Activated CD4-positive, alpha-beta T cell treated with anti-CD3 and anti-CD28 coated beads, Interleukin-2, Interleukin-4, amounts not matched to agents 100 ng/mL and 50 ng/mL, durations not matched to agents 16 hours and 8 hours (primary cell): Measurements from ENCODE around the gene SPTAN1.
"Not testable (repeated sequence)": the region's sequence is repeated elsewhere in the genome, so short reads cannot be mapped to it uniquely, and the experiment has no call there.

Source experiments
- DNase-seq: peaks from one replicate; pipeline ENCODE4 v3.0.0-alpha.2; 2020; ENCODE audit warnings: low spot score

SPTAN1 gene

GRCh38 chr9:128633057-128633456 lies 80.7 kb downstream of the SPTAN1 start:
- no peak for DNase-seq

- DNase-seq, result no peak
These were observed 81.2 kb downstream of the SPTAN1 start for GRCh38 chr9:128633601-128634000.

GRCh38 chr9:128634111-128634510 lies 81.7 kb downstream of the SPTAN1 start:
- no peak for DNase-seq

- no peak for DNase-seq
These were observed 82.4 kb downstream of the SPTAN1 start for GRCh38 chr9:128634651-128635262.

DNA sequence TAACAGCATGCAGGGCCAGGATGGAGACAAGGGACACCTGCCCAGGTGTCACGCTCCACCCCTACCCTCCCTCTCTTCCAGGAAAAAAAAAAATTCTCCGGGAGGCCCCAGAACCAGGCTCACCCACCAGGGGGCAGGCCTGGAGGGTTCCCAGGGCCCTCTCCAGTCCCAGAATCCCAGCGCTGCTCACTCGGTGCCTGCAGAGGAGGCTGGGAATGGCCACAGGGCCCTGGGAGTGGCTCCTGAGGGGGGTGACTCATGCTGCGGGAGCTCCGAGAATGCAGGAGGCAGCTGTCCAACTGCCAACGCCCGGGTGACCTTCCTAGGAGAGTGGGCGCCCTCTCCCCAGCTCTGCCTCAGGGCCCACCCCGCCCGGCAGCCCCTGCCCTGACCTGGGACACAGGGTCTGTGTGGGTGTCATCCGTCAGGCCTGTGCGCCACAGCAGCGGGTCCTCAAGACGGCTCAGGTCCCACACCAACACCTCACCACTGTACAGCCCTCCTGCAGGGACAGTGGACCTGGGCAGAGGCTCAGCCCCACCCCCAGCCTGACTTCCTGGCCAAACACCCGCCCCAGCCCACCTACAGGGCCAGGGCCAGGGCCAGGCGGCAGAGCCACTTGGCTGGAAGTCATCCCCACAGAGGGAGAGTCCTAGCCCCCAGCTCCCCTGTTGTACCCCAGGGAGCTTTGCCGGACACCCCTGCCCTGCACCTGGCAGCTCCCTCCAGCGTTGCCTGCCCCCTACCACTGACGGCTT lies 83.1 kb downstream of the SPTAN1 start:
- DNase-seq, result no peak

GRCh38 chr9:128636024-128636390 lies 83.6 kb downstream of the SPTAN1 start:
- no peak for DNase-seq

DNA sequence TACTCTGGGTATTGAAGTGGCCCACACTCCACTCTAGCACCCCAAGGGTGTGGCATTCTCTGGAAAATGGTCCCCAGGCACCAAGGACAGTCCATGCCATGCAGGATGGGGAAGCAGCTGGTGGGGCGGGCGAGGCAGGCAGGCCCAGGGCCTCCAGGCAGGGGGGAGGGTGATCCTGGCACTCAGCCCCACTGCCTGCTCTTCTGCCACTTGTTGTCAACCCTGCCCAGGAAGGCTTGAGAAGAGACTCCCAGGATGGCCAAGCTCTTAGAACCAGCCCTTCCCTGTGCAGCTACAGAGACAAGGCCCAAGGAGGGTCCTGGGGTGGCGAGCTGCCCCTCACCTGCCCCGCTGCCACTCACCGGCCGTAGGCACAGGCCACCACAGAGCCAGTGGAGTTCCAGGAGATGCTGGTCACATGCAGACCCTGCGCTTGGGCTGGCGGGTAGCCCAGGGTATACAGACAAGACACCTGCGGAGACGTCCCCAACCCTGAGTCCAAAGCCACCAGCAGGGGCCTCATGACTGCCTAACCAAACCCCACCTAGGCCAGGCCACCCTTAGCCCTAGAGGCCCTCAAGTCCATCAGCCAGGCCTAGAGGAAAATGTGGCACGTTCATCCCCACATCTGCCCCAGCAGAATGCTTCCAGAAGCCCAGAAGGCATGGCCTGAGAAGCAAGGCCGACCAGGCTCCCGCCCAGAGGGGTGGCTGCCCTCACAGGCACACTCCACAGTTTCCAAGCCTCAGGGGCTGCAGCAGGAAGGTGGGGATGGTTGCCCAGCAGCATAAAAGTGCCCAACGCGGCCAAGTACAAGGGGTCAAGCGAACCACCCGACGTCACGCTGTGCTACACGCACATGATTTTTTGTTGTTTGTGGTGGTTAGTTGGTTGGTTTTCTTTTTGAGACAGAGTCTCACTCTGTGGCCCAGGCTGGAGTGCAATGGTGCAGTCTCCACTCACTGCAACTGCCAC lies 84.5 kb downstream of the SPTAN1 start:
- DNase-seq, result no peak

DNA sequence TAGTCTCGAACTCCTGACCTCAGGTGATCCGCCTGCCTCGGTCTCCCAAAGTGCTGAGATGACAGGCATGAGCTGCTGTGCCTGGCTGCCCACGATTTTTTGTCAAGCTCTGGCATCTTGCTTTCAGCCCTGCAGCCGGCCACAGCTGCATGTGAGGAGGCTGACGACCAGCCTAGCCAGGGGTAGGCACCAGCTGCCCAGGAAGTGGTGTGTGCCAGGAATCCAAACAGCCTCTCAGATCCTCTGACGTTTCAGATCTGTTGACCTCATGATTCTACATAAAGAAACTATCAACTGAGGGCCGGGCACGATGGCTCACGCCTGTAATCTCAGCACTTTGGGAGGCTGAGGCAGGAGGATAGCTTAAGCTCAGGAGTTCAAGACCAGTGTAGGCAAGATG lies 85.3 kb downstream of the SPTAN1 start:
- no peak for DNase-seq

DNA sequence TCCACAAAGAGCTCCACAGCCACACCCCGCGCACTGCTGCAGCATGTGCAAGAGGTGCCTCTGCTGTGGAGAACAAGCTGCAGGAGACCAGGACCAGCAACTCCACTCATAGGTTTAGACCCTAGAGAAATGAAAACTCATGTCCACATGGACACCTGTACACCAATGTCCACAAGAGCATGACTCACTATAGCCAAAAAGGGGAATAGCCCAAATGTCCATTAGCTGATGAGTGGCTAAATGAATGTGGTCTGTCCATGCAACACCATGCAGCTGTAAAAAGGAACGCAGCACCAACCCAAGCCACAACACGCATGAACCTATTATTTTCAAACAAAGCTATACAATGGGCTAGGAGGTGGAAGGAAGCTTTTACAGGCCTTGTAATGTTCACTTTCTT lies 86.2 kb downstream of the SPTAN1 start:
- DNase-seq, result no peak

DNA sequence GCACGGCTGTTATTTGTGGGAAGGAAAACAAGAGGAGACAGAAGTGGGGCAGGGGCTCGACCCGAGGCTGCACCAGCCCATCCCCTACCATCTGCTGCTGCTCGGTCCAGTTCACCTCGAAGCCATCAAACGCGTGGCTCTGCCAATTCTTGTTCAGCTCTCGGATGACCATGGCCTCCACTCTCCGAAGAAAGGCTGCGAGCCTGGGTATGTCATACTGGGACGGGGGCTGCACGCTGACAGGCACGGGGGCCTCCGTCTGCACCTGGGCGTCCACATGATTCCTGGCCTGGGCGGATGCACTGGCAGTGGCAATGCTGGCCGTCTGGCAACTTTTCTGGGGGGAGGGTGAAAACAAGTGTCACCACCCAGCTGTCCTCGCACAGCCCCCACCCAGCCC lies 88.2 kb downstream of the SPTAN1 start:
- no peak for DNase-seq

- no peak for DNase-seq
These were observed 90.4 kb downstream of the SPTAN1 start for GRCh38 chr9:128642675-128643245.

DNA sequence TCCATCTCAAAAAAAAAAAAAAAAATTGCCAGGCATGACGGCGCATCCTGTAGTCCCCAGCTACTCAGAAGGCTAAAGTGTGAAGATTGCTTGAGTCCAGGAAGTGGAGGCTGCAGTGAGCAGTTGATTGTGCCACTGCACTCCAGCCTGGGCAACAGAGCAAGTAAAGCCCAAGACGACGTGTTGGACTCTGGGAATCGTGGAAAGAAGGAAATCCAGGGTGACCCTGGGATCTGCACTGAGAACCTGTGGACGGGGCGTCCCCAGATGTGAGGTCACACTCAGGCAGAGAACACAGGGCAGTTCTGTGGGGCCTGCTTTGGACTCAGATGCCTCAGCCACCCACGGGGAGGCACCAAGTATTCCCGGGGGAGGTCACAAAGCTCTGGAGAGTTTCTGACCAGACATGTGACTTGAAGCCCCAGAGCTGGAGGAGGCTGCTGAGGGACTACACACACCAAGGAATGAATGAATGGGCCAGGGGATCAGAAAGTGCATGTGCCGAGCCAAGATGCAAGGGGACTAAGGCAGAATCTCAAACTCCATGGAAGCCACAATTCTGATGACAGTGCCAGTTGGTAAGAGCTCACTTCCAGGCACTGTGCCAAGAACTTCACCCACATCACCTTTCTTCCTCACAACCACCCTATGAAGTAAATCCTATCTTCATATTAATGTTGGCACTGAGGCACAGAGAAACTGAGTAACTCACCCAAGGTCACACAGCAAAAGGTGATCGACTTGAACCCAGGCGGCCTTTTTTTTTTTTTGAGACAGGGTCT lies 91.3 kb downstream of the SPTAN1 start:
- no peak for DNase-seq

DNA sequence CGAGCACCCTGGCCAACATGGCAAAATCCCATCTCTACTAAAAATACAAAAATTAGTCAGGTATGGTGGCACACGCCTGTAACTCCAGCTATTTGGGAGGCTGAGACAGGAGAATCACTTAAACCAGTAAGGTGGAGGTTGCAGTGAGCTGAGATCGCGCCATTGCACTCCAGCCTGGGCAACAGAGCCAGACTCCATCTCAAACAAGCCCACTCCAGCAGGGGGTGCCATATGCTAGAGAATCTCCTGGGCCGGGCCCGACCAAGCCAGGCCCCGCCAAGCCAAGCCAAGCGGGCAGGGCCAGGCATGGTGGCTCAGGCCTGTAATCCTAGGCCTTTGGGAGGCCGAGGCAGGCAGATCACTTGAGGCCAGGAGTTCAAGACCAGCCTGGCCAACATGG lies 95.8 kb downstream of the SPTAN1 start:
- peak; percentile 59 for DNase-seq

GRCh38 chr9:128651798-128652197 lies 99.4 kb downstream of the SPTAN1 start:
- no peak for DNase-seq

DNA sequence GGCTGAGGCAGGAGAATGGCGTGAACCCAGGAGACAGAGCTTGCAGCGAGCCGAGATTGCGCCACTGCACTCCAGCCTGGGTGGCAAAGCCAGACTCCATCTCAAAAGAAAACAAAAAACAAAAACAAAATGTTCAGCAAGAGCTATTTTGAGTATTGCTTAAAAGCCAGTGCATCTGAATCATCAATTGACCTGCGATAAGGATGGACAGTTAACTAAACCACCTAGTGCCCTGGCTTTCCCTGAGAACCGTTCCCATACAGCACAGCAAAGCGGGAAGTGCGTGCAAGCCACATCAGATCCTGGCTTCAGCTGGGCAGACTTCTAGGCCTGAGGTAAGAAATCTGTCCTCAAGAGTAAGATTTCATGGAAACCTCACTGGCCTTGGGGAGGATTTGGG lies 101.5 kb downstream of the SPTAN1 start:
- no peak for DNase-seq

GRCh38 chr9:128654481-128654880 lies 102.1 kb downstream of the SPTAN1 start:
- no peak for DNase-seq

DNA sequence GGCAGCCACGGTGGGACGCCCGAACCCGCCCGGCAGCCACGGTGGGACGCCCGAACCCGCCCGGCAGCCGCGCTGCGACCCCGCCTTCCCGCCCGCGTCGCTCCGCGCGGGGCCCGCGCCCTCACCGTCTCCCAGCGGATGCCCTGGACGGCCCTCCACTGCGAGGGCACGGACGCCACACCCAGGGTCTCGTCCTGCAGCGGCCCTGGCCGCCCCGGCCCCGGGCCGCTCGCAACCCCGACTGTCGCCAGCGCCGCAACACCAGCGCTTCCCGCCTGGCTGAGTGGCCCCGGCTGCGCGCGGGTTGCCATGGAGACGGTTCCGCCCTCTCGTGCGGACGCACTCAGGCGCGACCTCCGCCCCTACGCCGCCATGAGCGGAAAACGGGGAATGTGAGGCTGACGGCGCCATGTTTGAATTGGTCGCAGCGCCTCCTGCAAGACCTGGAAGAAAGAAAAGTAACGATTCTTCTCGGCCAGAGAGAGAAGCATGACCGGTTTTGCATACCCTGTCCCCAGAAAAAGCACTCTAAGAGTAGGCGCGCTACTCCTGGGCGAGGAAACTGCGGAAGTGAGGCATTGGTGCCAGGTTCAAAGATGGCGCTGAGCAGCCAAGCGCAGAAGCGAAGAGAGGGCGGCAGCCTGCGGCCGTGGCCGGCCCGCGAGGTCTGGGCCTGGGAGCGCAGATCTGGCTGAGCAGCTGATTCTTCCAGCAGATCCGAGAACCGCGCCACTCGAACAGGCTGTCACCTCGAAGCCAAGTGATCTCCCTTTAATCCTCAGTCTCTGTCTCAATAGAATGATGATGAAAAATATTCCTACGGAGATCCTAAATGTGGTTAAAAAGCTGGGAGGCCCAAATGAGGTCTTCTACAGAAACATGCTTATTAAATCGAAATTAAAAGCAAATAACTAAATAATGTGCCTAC lies 104.3 kb downstream of the SPTAN1 start, which contains the start of gene DYNC2I2:
Gene DYNC2I2 (minus strand): TSS at position 432 of the 928 bp plus-strand sequence. CDS start 121 bp downstream, at position 311.
- DNase-seq, result peak; percentile 96

DNA sequence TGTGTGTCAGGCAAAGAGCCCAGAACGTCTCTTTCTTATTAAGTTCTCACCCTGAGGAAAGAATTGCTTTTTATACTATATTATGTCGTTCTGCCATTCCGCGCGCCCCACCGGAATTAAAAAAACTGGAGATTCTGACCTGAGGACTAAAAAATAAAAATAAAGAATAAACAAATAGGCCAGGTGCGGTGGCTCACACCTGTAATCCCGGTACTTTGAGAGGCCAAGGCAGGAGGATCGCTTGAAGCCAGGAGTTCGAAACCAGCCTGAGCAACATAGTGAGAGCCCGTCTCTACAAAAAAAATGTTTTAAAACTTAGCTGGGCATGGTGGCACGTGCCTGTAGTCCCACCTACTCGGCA lies 104.9 kb downstream of the SPTAN1 start:
- DNase-seq, result no peak

DNA sequence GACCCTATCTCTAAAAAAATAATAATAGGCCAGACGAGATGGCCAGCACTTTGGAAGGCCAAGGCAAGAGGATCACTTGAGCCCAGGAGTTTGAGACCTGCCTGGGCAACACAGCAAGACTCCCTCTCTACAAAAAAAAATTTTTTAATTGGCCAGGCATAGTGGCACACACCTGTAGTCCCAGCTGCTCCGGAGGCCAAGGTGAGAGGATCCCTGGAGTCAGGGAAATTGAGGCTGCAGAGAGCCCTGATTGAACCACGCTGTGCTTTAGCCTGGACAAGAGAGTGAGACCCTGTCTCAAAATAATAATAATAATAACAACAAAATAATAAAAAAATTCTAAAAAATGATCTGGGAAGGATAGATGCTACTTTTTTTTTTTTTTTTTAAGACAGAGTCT lies 105.4 kb downstream of the SPTAN1 start:
- no peak for DNase-seq

GRCh38 chr9:128666481-128666941 lies 114.1 kb downstream of the SPTAN1 start:
- DNase-seq, result not testable (repeated sequence)
